HL-60 (cell line): ENCODE measurements around the gene TM9SF1.

Experiments used
- CTCF ChIP-seq: IDR thresholded peaks from one replicate; pipeline ENCODE4 v1.5.1; 2011; ENCODE audit warnings: low read length, control low read depth, inconsistent platforms; ENCODE audit not compliant: insufficient read depth
- POLR2AphosphoS5 ChIP-seq: IDR thresholded peaks from 2 replicates; pipeline ENCODE4 v1.6.1; 2012; ENCODE audit warnings: low read depth
- TF ChIP-seq, protein P1 (sequence below): IDR thresholded peaks from 2 replicates; pipeline ENCODE4 v1.6.1; 2012; ENCODE audit warnings: low read depth; ENCODE audit not compliant: insufficient replicate concordance

DNA sequence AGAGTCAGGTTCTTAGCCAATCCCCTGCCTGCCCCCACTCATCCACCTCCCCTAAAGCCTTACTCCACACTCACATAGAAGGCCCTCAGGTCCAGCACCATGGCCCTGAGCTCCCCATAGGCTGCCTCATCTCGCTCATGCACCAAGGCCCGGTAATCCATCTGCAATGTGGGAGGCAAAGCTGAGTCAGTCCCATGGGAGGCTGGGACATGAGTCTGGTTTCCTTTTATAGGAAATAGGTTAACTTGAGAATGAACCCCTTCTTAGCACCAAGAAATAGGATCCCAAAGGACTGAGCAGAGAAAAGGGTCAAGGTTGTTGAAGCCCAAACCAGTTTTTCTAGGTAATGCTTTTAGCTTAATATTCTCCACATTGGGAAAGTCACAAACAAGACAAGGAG is 51.7 kb downstream of the TM9SF1 start:
- TF ChIP-seq CTCF, result no peak
- no peak for TF ChIP-seq POLR2AphosphoS5
- TF ChIP-seq, protein P1, sequence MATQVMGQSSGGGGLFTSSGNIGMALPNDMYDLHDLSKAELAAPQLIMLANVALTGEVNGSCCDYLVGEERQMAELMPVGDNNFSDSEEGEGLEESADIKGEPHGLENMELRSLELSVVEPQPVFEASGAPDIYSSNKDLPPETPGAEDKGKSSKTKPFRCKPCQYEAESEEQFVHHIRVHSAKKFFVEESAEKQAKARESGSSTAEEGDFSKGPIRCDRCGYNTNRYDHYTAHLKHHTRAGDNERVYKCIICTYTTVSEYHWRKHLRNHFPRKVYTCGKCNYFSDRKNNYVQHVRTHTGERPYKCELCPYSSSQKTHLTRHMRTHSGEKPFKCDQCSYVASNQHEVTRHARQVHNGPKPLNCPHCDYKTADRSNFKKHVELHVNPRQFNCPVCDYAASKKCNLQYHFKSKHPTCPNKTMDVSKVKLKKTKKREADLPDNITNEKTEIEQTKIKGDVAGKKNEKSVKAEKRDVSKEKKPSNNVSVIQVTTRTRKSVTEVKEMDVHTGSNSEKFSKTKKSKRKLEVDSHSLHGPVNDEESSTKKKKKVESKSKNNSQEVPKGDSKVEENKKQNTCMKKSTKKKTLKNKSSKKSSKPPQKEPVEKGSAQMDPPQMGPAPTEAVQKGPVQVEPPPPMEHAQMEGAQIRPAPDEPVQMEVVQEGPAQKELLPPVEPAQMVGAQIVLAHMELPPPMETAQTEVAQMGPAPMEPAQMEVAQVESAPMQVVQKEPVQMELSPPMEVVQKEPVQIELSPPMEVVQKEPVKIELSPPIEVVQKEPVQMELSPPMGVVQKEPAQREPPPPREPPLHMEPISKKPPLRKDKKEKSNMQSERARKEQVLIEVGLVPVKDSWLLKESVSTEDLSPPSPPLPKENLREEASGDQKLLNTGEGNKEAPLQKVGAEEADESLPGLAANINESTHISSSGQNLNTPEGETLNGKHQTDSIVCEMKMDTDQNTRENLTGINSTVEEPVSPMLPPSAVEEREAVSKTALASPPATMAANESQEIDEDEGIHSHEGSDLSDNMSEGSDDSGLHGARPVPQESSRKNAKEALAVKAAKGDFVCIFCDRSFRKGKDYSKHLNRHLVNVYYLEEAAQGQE, result no peak
